ENCODE measurements around the gene GAS7. TPM values are rescaled to one million over a fixed set of nuclear protein-coding genes. Genes with fewer than 3 reads are reported as not detected.

GAS7 gene
- total and polyA plus RNA-seq, 2 experiments from 2014 or later, result 1.9 to 10.7 TPM

DNA sequence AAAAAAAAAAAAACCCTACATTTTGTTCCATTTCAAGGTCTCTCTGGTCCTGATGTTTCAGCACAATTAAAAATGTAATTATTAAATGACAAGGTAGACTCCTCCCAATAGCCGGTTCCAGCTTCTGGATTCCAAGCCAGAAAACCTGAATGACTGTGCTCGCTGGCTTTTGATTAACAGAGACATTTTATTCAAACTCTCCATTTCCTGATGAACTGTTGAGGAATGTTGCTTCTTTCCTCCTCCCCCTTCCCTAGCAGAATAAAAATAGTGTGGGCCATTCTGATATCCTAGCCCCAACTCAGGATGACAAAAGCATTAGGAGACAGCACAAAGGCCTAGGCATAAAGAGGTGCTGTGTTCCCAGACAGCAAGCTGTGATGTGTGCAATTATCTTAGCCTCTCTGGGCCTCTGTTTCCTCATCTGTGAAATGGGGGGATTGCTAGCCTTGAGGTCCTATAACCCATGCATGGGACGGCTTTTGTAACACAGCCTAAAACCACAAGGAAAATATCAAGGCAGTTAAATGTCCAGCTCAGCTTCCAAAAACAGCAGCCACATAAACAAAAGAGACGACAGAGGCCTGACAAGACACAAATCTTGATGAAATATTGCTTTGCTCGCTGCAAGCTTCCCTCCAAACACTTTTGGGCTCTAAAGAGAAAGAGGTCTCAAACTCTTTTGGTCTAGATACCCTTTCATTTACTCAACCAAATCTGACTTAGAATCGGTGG lies 166.1 kb downstream of the GAS7 start:
- no peaks in the 10 kb centered on the region for H3K79me2 ChIP-seq (replicated peaks; ENCODE audit: insufficient read depth)
- Mint-ChIP-seq H3K9me3 (no peaks in the 10 kb centered on the region), H3K36me3 (ENCODE audit: low read depth) (no peaks in the 10 kb centered on the region), H3K27me3 (ENCODE audit: insufficient read depth, low read depth, poor library complexity) (peaks cover 4% of the 10 kb centered on the region), H3K4me3 (no peak overlapping the region), H3K27ac (no peak overlapping the region), H3K4me1 (peaks cover 21% of the 10 kb centered on the region)
- H2AFZ ChIP-seq, result no peak overlapping the region
- H3K9me2 ChIP-seq (ENCODE audit: insufficient read depth), result no peaks in the 10 kb centered on the region
- TF ChIP-seq ZNF114 (CRISPR knock-in tag; IDR thresholded peaks at IDR 0.05), result no peak
- no peak for TF ChIP-seq ZNF331 (CRISPR knock-in tag; IDR thresholded peaks at IDR 0.05; ENCODE audit: low read depth)
- TF ChIP-seq, protein P1, sequence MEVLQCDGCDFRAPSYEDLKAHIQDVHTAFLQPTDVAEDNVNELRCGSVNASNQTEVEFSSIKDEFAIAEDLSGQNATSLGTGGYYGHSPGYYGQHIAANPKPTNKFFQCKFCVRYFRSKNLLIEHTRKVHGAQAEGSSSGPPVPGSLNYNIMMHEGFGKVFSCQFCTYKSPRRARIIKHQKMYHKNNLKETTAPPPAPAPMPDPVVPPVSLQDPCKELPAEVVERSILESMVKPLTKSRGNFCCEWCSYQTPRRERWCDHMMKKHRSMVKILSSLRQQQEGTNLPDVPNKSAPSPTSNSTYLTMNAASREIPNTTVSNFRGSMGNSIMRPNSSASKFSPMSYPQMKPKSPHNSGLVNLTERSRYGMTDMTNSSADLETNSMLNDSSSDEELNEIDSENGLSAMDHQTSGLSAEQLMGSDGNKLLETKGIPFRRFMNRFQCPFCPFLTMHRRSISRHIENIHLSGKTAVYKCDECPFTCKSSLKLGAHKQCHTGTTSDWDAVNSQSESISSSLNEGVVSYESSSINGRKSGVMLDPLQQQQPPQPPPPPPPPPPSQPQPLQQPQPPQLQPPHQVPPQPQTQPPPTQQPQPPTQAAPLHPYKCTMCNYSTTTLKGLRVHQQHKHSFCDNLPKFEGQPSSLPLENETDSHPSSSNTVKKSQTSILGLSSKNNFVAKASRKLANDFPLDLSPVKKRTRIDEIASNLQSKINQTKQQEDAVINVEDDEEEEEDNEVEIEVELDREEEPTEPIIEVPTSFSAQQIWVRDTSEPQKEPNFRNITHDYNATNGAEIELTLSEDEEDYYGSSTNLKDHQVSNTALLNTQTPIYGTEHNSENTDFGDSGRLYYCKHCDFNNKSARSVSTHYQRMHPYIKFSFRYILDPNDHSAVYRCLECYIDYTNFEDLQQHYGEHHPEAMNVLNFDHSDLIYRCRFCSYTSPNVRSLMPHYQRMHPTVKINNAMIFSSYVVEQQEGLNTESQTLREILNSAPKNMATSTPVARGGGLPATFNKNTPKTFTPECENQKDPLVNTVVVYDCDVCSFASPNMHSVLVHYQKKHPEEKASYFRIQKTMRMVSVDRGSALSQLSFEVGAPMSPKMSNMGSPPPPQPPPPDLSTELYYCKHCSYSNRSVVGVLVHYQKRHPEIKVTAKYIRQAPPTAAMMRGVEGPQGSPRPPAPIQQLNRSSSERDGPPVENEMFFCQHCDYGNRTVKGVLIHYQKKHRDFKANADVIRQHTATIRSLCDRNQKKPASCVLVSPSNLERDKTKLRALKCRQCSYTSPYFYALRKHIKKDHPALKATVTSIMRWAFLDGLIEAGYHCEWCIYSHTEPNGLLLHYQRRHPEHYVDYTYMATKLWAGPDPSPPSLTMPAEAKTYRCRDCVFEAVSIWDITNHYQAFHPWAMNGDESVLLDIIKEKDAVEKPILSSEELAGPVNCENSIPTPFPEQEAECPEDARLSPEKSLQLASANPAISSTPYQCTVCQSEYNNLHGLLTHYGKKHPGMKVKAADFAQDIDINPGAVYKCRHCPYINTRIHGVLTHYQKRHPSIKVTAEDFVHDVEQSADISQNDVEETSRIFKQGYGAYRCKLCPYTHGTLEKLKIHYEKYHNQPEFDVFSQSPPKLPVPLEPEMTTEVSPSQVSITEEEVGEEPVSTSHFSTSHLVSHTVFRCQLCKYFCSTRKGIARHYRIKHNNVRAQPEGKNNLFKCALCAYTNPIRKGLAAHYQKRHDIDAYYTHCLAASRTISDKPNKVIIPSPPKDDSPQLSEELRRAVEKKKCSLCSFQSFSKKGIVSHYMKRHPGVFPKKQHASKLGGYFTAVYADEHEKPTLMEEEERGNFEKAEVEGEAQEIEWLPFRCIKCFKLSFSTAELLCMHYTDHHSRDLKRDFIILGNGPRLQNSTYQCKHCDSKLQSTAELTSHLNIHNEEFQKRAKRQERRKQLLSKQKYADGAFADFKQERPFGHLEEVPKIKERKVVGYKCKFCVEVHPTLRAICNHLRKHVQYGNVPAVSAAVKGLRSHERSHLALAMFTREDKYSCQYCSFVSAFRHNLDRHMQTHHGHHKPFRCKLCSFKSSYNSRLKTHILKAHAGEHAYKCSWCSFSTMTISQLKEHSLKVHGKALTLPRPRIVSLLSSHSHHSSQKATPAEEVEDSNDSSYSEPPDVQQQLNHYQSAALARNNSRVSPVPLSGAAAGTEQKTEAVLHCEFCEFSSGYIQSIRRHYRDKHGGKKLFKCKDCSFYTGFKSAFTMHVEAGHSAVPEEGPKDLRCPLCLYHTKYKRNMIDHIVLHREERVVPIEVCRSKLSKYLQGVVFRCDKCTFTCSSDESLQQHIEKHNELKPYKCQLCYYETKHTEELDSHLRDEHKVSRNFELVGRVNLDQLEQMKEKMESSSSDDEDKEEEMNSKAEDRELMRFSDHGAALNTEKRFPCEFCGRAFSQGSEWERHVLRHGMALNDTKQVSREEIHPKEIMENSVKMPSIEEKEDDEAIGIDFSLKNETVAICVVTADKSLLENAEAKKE (CRISPR knock-in tag; IDR thresholded peaks at IDR 0.05), result no peak
- TF ChIP-seq REST (IDR thresholded peaks at IDR 0.05; ENCODE audit: unreplicated experiment), result no peak
- no peak for TF ChIP-seq NANOG (IDR thresholded peaks at IDR 0.05; ENCODE audit: borderline replicate concordance)
- TF ChIP-seq, protein P2, sequence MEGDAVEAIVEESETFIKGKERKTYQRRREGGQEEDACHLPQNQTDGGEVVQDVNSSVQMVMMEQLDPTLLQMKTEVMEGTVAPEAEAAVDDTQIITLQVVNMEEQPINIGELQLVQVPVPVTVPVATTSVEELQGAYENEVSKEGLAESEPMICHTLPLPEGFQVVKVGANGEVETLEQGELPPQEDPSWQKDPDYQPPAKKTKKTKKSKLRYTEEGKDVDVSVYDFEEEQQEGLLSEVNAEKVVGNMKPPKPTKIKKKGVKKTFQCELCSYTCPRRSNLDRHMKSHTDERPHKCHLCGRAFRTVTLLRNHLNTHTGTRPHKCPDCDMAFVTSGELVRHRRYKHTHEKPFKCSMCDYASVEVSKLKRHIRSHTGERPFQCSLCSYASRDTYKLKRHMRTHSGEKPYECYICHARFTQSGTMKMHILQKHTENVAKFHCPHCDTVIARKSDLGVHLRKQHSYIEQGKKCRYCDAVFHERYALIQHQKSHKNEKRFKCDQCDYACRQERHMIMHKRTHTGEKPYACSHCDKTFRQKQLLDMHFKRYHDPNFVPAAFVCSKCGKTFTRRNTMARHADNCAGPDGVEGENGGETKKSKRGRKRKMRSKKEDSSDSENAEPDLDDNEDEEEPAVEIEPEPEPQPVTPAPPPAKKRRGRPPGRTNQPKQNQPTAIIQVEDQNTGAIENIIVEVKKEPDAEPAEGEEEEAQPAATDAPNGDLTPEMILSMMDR (conservative IDR thresholded peaks at IDR 0.05; ENCODE audit: low read depth in 2 of 2), result no peak
- no peak for TF ChIP-seq STAT1 (IDR thresholded peaks at IDR 0.05; ENCODE audit: unreplicated experiment)
- TF ChIP-seq, protein P3, sequence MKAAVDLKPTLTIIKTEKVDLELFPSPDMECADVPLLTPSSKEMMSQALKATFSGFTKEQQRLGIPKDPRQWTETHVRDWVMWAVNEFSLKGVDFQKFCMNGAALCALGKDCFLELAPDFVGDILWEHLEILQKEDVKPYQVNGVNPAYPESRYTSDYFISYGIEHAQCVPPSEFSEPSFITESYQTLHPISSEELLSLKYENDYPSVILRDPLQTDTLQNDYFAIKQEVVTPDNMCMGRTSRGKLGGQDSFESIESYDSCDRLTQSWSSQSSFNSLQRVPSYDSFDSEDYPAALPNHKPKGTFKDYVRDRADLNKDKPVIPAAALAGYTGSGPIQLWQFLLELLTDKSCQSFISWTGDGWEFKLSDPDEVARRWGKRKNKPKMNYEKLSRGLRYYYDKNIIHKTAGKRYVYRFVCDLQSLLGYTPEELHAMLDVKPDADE (IDR thresholded peaks at IDR 0.05), result no peak
- no peak for TF ChIP-seq EZH2 (IDR thresholded peaks at IDR 0.05; ENCODE audit: low read depth, unreplicated experiment)
- no peak for TF ChIP-seq EZH2phosphoT487 (IDR thresholded peaks at IDR 0.05; ENCODE audit: unreplicated experiment)
- no peaks in the 10 kb centered on the region for H3K36me3 ChIP-seq (ENCODE audit: insufficient read depth)
- H3F3A ChIP-seq (replicated peaks; ENCODE audit: low read depth), result no peaks in the 10 kb centered on the region
- peaks cover 5% of the 10 kb centered on the region for H3K4me1 ChIP-seq (ENCODE audit: insufficient read depth)
- DNase-seq (ENCODE audit: low spot score) (peak; percentile 26), ATAC-seq (no peak)
- no peaks in the 10 kb centered on the region for H4K20me1 ChIP-seq (replicated peaks; ENCODE audit: insufficient read depth)
- no peak overlapping the region for H3K4me3 ChIP-seq
- no peaks in the 10 kb centered on the region for H3K27me3 ChIP-seq (ENCODE audit: insufficient read depth)
- no peak overlapping the region for H3K4me2 ChIP-seq
- H3K27ac ChIP-seq (ENCODE audit: low read depth), result no peak overlapping the region
